Endothelial cell of umbilical vein (primary cell): ENCODE measurements around the gene WDR27.

Experiments
- EZH2 ChIP-seq: IDR thresholded peaks from 2 replicates; pipeline ENCODE4 v1.6.1; 2012; ENCODE audit warnings: borderline replicate concordance, low read depth, mild to moderate bottlenecking, moderate library complexity, low read length, inconsistent platforms; ENCODE audit not compliant: severe bottlenecking
- GATA2 ChIP-seq: IDR thresholded peaks from 2 replicates; pipeline ENCODE4 v1.7.0; 2011; ENCODE audit warnings: low read depth, mild to moderate bottlenecking, moderate library complexity, mixed read lengths, low read length; ENCODE audit not compliant: insufficient read length, insufficient read depth
- POLR2A ChIP-seq: IDR thresholded peaks from 2 replicates; pipeline ENCODE4 v1.6.1; 2012; ENCODE audit warnings: low read depth, mild to moderate bottlenecking, control low read depth, low read length
- POLR2AphosphoS5 ChIP-seq: IDR thresholded peaks from 2 replicates; pipeline ENCODE4 v1.6.1; 2012; ENCODE audit warnings: low read depth, mild to moderate bottlenecking, control low read depth, low read length, moderate library complexity; ENCODE audit not compliant: insufficient read depth
- TF ChIP-seq, protein P1 (sequence below), 2 donors: IDR thresholded peaks; 1 replicate in 1 of 2; 2 replicates in 1 of 2; pipeline ENCODE4 v1.5.1; 2011; ENCODE audit warnings: low read length in 2 of 2, mild to moderate bottlenecking in 2 of 2, moderate library complexity in 2 of 2, control low read depth in 1 of 2, inconsistent platforms in 1 of 2, low read depth in 1 of 2; ENCODE audit not compliant: insufficient read depth in 1 of 2; ENCODE audit errors: extremely low read depth in 1 of 2
- TF ChIP-seq, protein P2 (sequence below): IDR thresholded peaks from 2 replicates; pipeline ENCODE4 v1.6.1; 2011; ENCODE audit not compliant: insufficient read depth, insufficient read length

DNA sequence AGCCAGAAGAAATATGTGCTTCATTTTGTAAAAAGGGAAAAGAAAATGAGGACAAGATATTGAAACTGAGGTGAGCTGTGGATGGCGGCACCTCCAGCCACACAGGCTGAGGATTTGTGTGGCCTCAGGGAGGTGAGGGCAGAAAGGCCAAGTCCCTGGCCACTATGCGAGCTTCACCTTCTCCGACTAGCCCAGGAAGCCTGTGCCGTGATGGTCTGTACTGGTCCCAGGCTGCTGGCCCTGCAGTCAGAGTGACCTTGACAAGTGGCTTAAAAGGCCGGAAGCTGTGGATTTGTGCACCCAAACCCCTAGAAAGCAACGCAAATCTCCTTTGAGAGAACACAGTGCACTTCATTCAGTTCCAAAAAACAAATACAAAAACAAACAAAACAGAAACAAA lies 48.1 kb downstream of the WDR27 start:
- no peak for TF ChIP-seq POLR2AphosphoS5
- no peak for TF ChIP-seq EZH2
- TF ChIP-seq, protein P1, sequence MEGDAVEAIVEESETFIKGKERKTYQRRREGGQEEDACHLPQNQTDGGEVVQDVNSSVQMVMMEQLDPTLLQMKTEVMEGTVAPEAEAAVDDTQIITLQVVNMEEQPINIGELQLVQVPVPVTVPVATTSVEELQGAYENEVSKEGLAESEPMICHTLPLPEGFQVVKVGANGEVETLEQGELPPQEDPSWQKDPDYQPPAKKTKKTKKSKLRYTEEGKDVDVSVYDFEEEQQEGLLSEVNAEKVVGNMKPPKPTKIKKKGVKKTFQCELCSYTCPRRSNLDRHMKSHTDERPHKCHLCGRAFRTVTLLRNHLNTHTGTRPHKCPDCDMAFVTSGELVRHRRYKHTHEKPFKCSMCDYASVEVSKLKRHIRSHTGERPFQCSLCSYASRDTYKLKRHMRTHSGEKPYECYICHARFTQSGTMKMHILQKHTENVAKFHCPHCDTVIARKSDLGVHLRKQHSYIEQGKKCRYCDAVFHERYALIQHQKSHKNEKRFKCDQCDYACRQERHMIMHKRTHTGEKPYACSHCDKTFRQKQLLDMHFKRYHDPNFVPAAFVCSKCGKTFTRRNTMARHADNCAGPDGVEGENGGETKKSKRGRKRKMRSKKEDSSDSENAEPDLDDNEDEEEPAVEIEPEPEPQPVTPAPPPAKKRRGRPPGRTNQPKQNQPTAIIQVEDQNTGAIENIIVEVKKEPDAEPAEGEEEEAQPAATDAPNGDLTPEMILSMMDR (IDR thresholded peaks at IDR 0.05; ENCODE audit: extremely low read depth in 1 of 2, insufficient read depth in 1 of 2, low read depth in 1 of 2, low read length in 2 of 2), result no peak
- no peak for TF ChIP-seq POLR2A
- no peak for TF ChIP-seq GATA2
- TF ChIP-seq, protein P2, sequence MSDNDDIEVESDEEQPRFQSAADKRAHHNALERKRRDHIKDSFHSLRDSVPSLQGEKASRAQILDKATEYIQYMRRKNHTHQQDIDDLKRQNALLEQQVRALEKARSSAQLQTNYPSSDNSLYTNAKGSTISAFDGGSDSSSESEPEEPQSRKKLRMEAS, result no peak
